ENCODE results near the gene CEP120. TPM values are rescaled to one million over a fixed set of nuclear protein-coding genes. Genes with fewer than 3 reads are reported as not detected.
"Not testable (repeated sequence)": the region's sequence is repeated elsewhere in the genome, so short reads cannot be mapped to it uniquely, and the experiment has no call there.

CEP120 gene
- total RNA-seq, 1 experiment from 2014 or later: 24.0 TPM

DNA sequence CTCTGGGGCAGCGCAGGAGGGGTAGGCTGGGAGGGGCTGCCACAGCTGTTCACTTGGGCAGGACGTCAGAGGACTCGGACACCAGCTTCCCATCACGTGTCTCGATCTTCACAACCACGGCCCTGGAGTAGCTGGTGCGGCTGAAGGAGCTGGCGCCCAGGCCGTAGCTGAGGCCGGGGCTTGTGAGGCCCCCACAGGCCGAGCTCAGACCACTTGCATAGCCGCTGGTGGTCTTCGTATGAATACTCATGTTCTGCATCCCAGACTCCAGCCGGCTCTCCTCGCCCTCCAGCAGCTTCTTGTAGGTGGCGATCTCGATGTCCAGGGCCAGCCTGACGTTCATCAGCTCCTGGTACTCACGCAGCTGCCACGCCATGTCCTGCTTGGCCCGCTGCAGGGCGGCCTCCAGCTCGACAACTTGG is 22.3 kb downstream of the CEP120 start:
- in situ Hi-C loops (cut with HindIII; ENCODE audit: low sequenced_read_pairs); DNase-seq (ENCODE audit: low spot score): not testable (repeated sequence)

GRCh38 chr5:123398058-123398733 is 25.0 kb downstream of the CEP120 start:
- in situ Hi-C loops (cut with HindIII; ENCODE audit: low sequenced_read_pairs): no loop called here
- no peak for DNase-seq (ENCODE audit: low spot score)

GRCh38 chr5:123397538-123397937 is 25.7 kb downstream of the CEP120 start:
- no peak for DNase-seq (ENCODE audit: low spot score)
- in situ Hi-C loops (cut with HindIII; ENCODE audit: low sequenced_read_pairs): no loop called here

GRCh38 chr5:123391009-123391408 is 32.2 kb downstream of the CEP120 start:
- no peak for DNase-seq (ENCODE audit: low spot score)
- in situ Hi-C loops (cut with HindIII; ENCODE audit: low sequenced_read_pairs): no loop called here

DNA sequence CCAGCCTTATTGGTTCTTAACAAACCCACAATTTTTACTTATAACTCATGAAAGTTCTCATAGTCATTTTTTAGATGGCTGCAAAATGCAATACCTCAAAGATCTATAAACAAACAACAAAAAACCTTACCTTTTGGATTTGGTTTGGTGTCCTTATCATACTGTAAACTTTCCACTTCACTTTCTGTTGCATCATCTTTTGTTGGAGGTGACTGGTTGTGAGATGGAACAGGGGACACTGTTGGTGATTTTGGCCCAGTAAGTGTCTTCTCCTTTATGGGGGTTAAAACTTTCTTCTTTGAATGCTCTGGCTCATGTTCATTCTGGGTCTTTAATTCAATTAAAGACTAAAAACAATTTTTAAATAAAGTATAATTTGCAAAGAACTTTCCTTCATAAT is 33.4 kb downstream of the CEP120 start:
- DNase-seq (ENCODE audit: low spot score): no peak
- in situ Hi-C loops (cut with HindIII; ENCODE audit: low sequenced_read_pairs): no loop called here

DNA sequence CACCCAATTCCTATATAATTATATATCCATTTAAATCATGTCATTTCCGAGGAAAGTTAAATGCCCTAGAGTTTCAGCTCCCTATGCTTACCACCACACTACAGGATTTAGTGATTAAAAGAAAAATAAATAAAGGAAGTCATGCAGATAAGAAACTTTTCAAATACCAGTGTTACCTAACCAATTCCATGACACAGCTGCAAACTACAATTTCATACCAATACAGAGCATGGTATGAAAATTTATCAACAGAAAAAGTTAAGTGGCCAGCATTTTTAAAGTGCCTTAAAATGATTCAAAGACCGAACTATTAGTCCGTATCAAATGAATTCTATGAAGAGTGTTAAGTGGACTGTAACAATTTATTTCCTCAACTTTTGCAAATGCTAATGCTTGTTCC is 35.9 kb downstream of the CEP120 start:
- DNase-seq (ENCODE audit: low spot score): no peak
- in situ Hi-C loops (cut with HindIII; ENCODE audit: low sequenced_read_pairs): no loop called here

GRCh38 chr5:123382252-123382651 is 41.0 kb downstream of the CEP120 start:
- in situ Hi-C loops (cut with HindIII; ENCODE audit: low sequenced_read_pairs): no loop called here
- DNase-seq (ENCODE audit: low spot score): no peak

DNA sequence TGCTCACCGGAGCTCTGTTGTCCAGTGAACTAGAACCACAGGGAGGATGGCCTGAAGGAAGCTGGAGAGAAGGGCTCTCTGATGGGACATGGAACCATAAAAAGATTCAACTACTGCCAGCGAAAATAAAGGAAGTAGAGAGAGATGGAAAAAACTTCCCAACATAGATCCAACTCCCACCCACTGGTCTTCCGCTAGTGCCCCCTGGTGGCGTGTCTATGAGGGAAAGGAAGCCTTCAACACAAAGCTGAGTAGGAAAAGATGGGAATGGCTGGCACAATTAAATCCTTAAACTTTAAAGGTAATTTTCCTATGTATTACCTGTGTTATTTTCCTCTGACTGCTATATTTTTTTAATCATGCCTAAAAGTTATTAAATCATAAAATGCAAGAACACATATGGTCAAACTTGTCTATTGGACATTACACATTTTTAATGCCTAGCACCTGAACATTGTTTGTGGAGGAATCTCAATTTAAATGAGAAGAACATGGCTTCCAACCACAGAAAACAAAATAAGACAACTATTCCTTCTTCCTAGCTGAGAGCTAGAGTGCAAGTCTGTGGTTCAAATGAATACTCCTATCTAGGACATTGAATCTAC is 51.5 kb downstream of the CEP120 start:
- in situ Hi-C loops (cut with HindIII; ENCODE audit: low sequenced_read_pairs): no loop called here
- peak; percentile 11 for DNase-seq (ENCODE audit: low spot score)

GRCh38 chr5:123369371-123369968 is 53.7 kb downstream of the CEP120 start:
- no peak for DNase-seq (ENCODE audit: low spot score)
- in situ Hi-C loops (cut with HindIII; ENCODE audit: low sequenced_read_pairs): no loop called here

- peak; percentile 10 for DNase-seq (ENCODE audit: low spot score)
- in situ Hi-C loops (cut with HindIII; ENCODE audit: low sequenced_read_pairs): no loop called here
Measured at GRCh38 chr5:123367739-123368138, 55.5 kb downstream of the CEP120 start.

- DNase-seq (ENCODE audit: low spot score): peak; percentile 72
- in situ Hi-C loops (cut with HindIII; ENCODE audit: low sequenced_read_pairs): no loop called here
Measured at GRCh38 chr5:123365156-123365555, 58.0 kb downstream of the CEP120 start.

GRCh38 chr5:123364441-123365155 is 58.6 kb downstream of the CEP120 start:
- no peak for DNase-seq (ENCODE audit: low spot score)
- in situ Hi-C loops (cut with HindIII; ENCODE audit: low sequenced_read_pairs): no loop called here

GRCh38 chr5:123360910-123361309 is 62.3 kb downstream of the CEP120 start:
- in situ Hi-C loops (cut with HindIII; ENCODE audit: low sequenced_read_pairs): no loop called here
- no peak for DNase-seq (ENCODE audit: low spot score)

DNA sequence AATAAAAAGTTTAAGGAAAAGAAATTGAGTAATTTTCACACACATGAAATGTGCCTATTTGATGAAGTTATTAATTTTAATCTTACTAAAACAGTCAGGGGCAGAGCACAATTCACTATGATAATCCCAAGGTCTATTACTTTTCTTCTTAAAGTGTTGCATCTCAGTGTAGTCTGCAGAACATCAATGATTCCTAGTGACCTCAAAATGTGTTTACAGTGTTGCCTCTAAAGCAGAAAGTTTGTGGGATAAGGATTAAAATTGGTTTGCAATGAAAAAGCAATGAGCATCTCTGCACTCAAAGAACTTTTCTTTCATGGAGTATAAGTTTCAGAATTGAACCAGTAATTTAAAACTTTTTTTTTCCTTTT is 63.0 kb downstream of the CEP120 start:
- in situ Hi-C loops (cut with HindIII; ENCODE audit: low sequenced_read_pairs): no loop called here
- no peak for DNase-seq (ENCODE audit: low spot score)

DNA sequence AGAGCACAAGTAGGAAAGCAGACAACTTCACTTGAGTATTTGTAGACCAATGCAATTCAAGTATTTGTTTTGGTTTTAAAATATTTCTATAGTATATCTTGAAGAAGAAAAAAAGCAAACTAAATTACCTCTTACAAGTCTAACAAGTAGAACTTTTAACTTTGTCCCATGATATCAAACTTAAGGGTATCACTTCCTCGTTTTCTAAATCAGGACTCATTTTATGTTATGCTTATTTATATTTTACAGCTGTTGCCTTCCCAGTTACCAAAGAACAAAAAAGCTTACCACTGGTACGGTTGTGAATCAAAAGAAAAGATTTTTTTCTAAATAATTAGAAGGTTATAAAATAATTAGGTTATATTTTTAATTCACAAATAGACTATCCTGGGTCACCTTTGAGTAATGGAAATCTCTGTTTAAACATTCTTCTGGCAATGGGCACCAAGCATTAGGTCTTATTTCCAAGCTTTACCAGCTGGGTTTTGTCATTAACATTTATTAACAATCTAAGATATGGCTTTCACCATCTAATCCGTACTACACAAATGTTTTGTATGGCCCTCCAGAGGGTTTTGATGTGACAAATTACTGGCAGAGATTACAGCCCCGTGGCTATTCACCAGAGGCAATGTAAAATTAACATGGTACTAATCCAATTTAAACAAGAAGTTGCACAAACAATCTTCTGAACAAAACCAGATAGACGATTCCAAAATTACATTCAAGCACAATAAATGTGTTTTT is 63.6 kb downstream of the CEP120 start:
- in situ Hi-C loops (cut with HindIII; ENCODE audit: low sequenced_read_pairs): no loop called here

GRCh38 chr5:123358751-123359150 is 64.5 kb downstream of the CEP120 start:
- DNase-seq (ENCODE audit: low spot score): no peak
- in situ Hi-C loops (cut with HindIII; ENCODE audit: low sequenced_read_pairs): no loop called here

More for the DNA sequence above, 63.6 kb downstream of the CEP120 start:
- no peak for DNase-seq (ENCODE audit: low spot score)

- in situ Hi-C loops (cut with HindIII; ENCODE audit: low sequenced_read_pairs): no loop called here
- no peak for DNase-seq (ENCODE audit: low spot score)
Measured at GRCh38 chr5:123358304-123358703, 64.9 kb downstream of the CEP120 start.

DNA sequence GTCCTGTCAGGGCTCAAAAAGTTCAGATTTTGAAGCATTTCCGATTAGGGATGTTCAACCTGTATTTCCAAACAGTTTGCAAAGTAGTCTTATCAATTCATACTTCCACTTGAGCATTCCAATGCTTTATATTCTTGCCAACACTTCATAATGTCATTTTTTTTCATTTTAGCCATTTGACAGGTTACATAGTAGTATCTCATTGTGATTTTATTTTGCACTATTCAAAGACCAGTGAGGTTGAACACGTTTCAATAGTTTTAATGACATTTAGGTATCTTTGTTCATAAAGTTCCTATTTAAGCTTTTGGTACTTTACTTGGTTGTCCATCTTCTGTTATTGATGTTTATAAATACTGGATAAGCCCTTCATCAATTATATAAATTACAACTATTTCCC is 71.4 kb downstream of the CEP120 start:
- in situ Hi-C loops (cut with HindIII; ENCODE audit: low sequenced_read_pairs): no loop called here
- DNase-seq (ENCODE audit: low spot score): no peak

- in situ Hi-C loops (cut with HindIII; ENCODE audit: low sequenced_read_pairs): no loop called here
- no peak for DNase-seq (ENCODE audit: low spot score)
Measured at GRCh38 chr5:123351240-123351639, 72.0 kb downstream of the CEP120 start.

Data from G401 (cell line).